GM12891 (cell line): ENCODE measurements around the gene TAF6L.

Source experiments
- DNase-seq: peaks from one replicate; pipeline ENCODE4 v3.0.0; 2011; ENCODE audit warnings: low spot score; ENCODE audit not compliant: insufficient read length
- FAIRE-seq: peaks from 2 replicates; lab custom pipeline; 2011; peaks lifted over from hg19 to GRCh38; lab: Jason Lieb, UNC
- PAX5 ChIP-seq: IDR thresholded peaks from 2 replicates; pipeline ENCODE4 v1.6.1; 2011; ENCODE audit warnings: low read length, moderate library complexity, mild to moderate bottlenecking; ENCODE audit not compliant: insufficient read depth, severe bottlenecking
- POLR2A ChIP-seq: IDR thresholded peaks from 2 replicates; pipeline ENCODE4 v1.6.1; 2011; ENCODE audit warnings: low read depth, low read length, control low read depth
- POLR2AphosphoS5 ChIP-seq: IDR thresholded peaks from 2 replicates; pipeline ENCODE4 v1.6.1; 2011; ENCODE audit warnings: low read depth, low read length, control low read depth
- POU2F2 ChIP-seq: IDR thresholded peaks from 2 replicates; pipeline ENCODE4 v1.6.1; 2011; ENCODE audit warnings: low read depth, mild to moderate bottlenecking, control low read depth, low read length, moderate library complexity
- SPI1 ChIP-seq: IDR thresholded peaks from 2 replicates; pipeline ENCODE4 v1.6.1; 2011; ENCODE audit warnings: low read depth, low read length, control low read depth
- TAF1 ChIP-seq: IDR thresholded peaks from 2 replicates; pipeline ENCODE4 v1.6.1; 2011; ENCODE audit warnings: low read depth, low read length, control low read depth

The TAF6L gene

GRCh38 chr11:62801071-62801470 is 29.9 kb downstream of the TAF6L start:
- DNase-seq (no peak), FAIRE-seq (no peak)
- no peak for TF ChIP-seq SPI1
- no peak for TF ChIP-seq TAF1
- no peak for TF ChIP-seq PAX5
- no peak for TF ChIP-seq POLR2A
- TF ChIP-seq POLR2AphosphoS5, result no peak
- no peak for TF ChIP-seq POU2F2

GRCh38 chr11:62804310-62805075 is 33.3 kb downstream of the TAF6L start:
- FAIRE-seq, result peak; percentile 67
- DNase-seq, result no peak
- TF ChIP-seq POLR2A (no peak), TAF1 (no peak; the same call in 1 of the 2 replicates), POLR2AphosphoS5 (no peak), PAX5 (no peak), POU2F2 (no peak), SPI1 (no peak)

- peak; percentile 97 for FAIRE-seq
- TF ChIP-seq POLR2AphosphoS5 (peak; percentile 100), POLR2A (peak; percentile 100), SPI1 (no peak), PAX5 (peak; percentile 59), POU2F2 (peak; percentile 98), TAF1 (peak; percentile 99)
- DNase-seq, result peak; percentile 92
Observed at GRCh38 chr11:62805076-62805892, 34.1 kb downstream of the TAF6L start, which contains the start of gene NXF1. NXF1 (minus strand) TSS chr11:62805440; CDS start chr11:62805356, 84 bp downstream.

- TF ChIP-seq POU2F2 (no peak), PAX5 (no peak), SPI1 (no peak), TAF1 (no peak), POLR2AphosphoS5 (no peak), POLR2A (no peak)
- no peak for DNase-seq
- peak; percentile 75 for FAIRE-seq
Observed at GRCh38 chr11:62805961-62806441, 34.8 kb downstream of the TAF6L start.

- TF ChIP-seq TAF1, result no peak
- FAIRE-seq (no peak), DNase-seq (no peak)
Observed at GRCh38 chr11:62806611-62807121, 35.5 kb downstream of the TAF6L start.

GRCh38 chr11:62810748-62811147 is 39.6 kb downstream of the TAF6L start:
- FAIRE-seq (no peak), DNase-seq (no peak)
- TF ChIP-seq PAX5 (no peak), POLR2A (0 out of 2 replicates have a peak, but pooled peaks have one; percentile 29)

GRCh38 chr11:62811659-62812058 is 40.5 kb downstream of the TAF6L start:
- DNase-seq, result no peak
- FAIRE-seq, result no peak
- TF ChIP-seq POU2F2 (no peak), TAF1 (no peak), POLR2A (no peak), POLR2AphosphoS5 (no peak)

GRCh38 chr11:62816557-62816956 is 45.4 kb downstream of the TAF6L start:
- DNase-seq, result no peak
- no peak for FAIRE-seq

GRCh38 chr11:62817129-62817528 is 45.9 kb downstream of the TAF6L start:
- no peak for TF ChIP-seq TAF1
- TF ChIP-seq POU2F2, result no peak
- TF ChIP-seq POLR2AphosphoS5, result no peak
- no peak for TF ChIP-seq SPI1
- no peak for TF ChIP-seq PAX5
- no peak for TF ChIP-seq POLR2A
- no peak for FAIRE-seq

More at GRCh38 chr11:62816557-62816956, 45.4 kb downstream of the TAF6L start:
- TF ChIP-seq POU2F2, result no peak
- TF ChIP-seq POLR2A, result no peak
- TF ChIP-seq TAF1, result no peak
- TF ChIP-seq SPI1, result no peak
- no peak for TF ChIP-seq PAX5
- no peak for TF ChIP-seq POLR2AphosphoS5

More at GRCh38 chr11:62817129-62817528, 45.9 kb downstream of the TAF6L start:
- DNase-seq, result no peak
